Hepatocyte (in vitro differentiated cells): ENCODE measurements around the gene AGO3.

Source experiments
- EZH2 ChIP-seq: fragments of 200-600 bp; sonication (generic); IDR thresholded peaks from 2 replicates; pipeline ENCODE4 v1.6.1; 2016; ENCODE audit warnings: antibody characterized with exemption, mild to moderate bottlenecking, borderline replicate concordance
- EZH2phosphoT487 ChIP-seq: fragments of 200-600 bp; sonication (generic); IDR thresholded peaks from one replicate; pipeline ENCODE4 v1.6.1; 2018; ENCODE audit warnings: antibody characterized with exemption, mild to moderate bottlenecking, low read depth, moderate library complexity; ENCODE audit not compliant: unreplicated experiment, severe bottlenecking
- TF ChIP-seq, protein P1 (sequence below): fragments of 200-600 bp; sonication (generic); IDR thresholded peaks from 2 replicates; pipeline ENCODE4 v1.5.1; 2016; ENCODE audit warnings: antibody characterized with exemption, mild to moderate bottlenecking; ENCODE audit not compliant: poor library complexity

- TF ChIP-seq EZH2 (no peak), EZH2phosphoT487 (no peak)
- TF ChIP-seq, protein P1, sequence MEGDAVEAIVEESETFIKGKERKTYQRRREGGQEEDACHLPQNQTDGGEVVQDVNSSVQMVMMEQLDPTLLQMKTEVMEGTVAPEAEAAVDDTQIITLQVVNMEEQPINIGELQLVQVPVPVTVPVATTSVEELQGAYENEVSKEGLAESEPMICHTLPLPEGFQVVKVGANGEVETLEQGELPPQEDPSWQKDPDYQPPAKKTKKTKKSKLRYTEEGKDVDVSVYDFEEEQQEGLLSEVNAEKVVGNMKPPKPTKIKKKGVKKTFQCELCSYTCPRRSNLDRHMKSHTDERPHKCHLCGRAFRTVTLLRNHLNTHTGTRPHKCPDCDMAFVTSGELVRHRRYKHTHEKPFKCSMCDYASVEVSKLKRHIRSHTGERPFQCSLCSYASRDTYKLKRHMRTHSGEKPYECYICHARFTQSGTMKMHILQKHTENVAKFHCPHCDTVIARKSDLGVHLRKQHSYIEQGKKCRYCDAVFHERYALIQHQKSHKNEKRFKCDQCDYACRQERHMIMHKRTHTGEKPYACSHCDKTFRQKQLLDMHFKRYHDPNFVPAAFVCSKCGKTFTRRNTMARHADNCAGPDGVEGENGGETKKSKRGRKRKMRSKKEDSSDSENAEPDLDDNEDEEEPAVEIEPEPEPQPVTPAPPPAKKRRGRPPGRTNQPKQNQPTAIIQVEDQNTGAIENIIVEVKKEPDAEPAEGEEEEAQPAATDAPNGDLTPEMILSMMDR: no peak
Observed at GRCh38 chr1:35931446-35932157, 697 bp downstream of the AGO3 start.
